ENCODE results near the gene KLK7.

Gene KLK7

GRCh38 chr19:51030631-51031030, 46.9 kb upstream of the KLK7 start:
- H3K4me1 ChIP-seq (ENCODE audit: insufficient read depth, low read length, poor library complexity, severe bottlenecking), result no peaks in the 10 kb centered on the region
- H3K27me3 ChIP-seq (ENCODE audit: insufficient read depth, low read length, poor library complexity, severe bottlenecking), result no peaks in the 10 kb centered on the region
- H2AFZ ChIP-seq (ENCODE audit: low read length), result no peak overlapping the region
- no peaks in the 10 kb centered on the region for H4K20me1 ChIP-seq (ENCODE audit: insufficient read depth, low read length, poor library complexity, severe bottlenecking)
- H3K36me3 ChIP-seq (ENCODE audit: insufficient read depth, low read length), result no peaks in the 10 kb centered on the region
- no peak overlapping the region for H3K4me2 ChIP-seq (ENCODE audit: low read depth, low read length, poor library complexity, severe bottlenecking)
- H3K79me2 ChIP-seq (ENCODE audit: insufficient read depth, low read length), result no peaks in the 10 kb centered on the region
- H3K9ac ChIP-seq (ENCODE audit: low read depth, low read length, poor library complexity, severe bottlenecking), result no peak overlapping the region
- no peaks in the 10 kb centered on the region; the same call in 1 of the 2 replicates for H3K9me3 ChIP-seq (ENCODE audit: insufficient read depth, low read depth, low read length)
- H3K4me3 ChIP-seq (ENCODE audit: low read length, poor library complexity, severe bottlenecking), result no peak overlapping the region
- H3K9me2 ChIP-seq (replicated peaks; ENCODE audit: low read depth, low read length), result no peaks in the 10 kb centered on the region
- no peaks in the 10 kb centered on the region for H3F3A ChIP-seq (ENCODE audit: low read depth)
- TF ChIP-seq, protein P1, sequence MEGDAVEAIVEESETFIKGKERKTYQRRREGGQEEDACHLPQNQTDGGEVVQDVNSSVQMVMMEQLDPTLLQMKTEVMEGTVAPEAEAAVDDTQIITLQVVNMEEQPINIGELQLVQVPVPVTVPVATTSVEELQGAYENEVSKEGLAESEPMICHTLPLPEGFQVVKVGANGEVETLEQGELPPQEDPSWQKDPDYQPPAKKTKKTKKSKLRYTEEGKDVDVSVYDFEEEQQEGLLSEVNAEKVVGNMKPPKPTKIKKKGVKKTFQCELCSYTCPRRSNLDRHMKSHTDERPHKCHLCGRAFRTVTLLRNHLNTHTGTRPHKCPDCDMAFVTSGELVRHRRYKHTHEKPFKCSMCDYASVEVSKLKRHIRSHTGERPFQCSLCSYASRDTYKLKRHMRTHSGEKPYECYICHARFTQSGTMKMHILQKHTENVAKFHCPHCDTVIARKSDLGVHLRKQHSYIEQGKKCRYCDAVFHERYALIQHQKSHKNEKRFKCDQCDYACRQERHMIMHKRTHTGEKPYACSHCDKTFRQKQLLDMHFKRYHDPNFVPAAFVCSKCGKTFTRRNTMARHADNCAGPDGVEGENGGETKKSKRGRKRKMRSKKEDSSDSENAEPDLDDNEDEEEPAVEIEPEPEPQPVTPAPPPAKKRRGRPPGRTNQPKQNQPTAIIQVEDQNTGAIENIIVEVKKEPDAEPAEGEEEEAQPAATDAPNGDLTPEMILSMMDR (conservative IDR thresholded peaks at IDR 0.05; ENCODE audit: low read length), result no peak
- no peak for TF ChIP-seq EZH2phosphoT487 (IDR thresholded peaks at IDR 0.05; ENCODE audit: borderline replicate concordance)

DNA sequence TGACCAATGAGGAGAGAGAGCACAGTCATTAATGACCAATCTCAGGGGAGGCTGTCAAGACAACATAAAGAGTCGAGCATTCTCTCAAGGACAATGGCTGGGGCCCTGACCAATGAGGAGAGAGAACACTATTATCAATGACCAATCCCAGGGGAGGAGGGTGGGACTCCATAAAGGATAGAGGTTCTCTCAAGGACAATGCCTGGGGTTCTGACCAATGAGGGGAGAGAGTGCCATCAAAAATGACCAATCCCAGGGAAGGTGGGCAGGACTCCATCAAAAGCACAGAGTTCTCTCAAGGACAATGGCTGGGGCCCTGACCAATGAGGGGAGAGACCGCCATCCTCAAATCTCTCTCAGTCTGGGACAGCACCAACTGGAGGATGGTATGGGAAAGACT, 46.0 kb upstream of the KLK7 start:
- no peaks in the 10 kb centered on the region for H3K4me1 ChIP-seq (ENCODE audit: insufficient read depth, low read length, poor library complexity, severe bottlenecking)
- H4K20me1 ChIP-seq (ENCODE audit: insufficient read depth, low read length, poor library complexity, severe bottlenecking), result no peaks in the 10 kb centered on the region
- TF ChIP-seq, protein P1 (conservative IDR thresholded peaks at IDR 0.05; ENCODE audit: low read length), result no peak
- TF ChIP-seq EZH2phosphoT487 (IDR thresholded peaks at IDR 0.05; ENCODE audit: borderline replicate concordance), result no peak
- no peak overlapping the region for H3K4me3 ChIP-seq (ENCODE audit: low read length, poor library complexity, severe bottlenecking)
- no peaks in the 10 kb centered on the region for H3K79me2 ChIP-seq (ENCODE audit: insufficient read depth, low read length)
- no peaks in the 10 kb centered on the region for H3K36me3 ChIP-seq (ENCODE audit: insufficient read depth, low read length)
- no peaks in the 10 kb centered on the region for H3F3A ChIP-seq (ENCODE audit: low read depth)
- no peak overlapping the region for H3K4me2 ChIP-seq (ENCODE audit: low read depth, low read length, poor library complexity, severe bottlenecking)
- no peaks in the 10 kb centered on the region for H3K27me3 ChIP-seq (ENCODE audit: insufficient read depth, low read length, poor library complexity, severe bottlenecking)
- no peaks in the 10 kb centered on the region for H3K9me2 ChIP-seq (replicated peaks; ENCODE audit: low read depth, low read length)
- no peaks in the 10 kb centered on the region; the same call in 1 of the 2 replicates for H3K9me3 ChIP-seq (ENCODE audit: insufficient read depth, low read depth, low read length)
- no peak overlapping the region for H2AFZ ChIP-seq (ENCODE audit: low read length)
- no peak overlapping the region for H3K9ac ChIP-seq (ENCODE audit: low read depth, low read length, poor library complexity, severe bottlenecking)

DNA sequence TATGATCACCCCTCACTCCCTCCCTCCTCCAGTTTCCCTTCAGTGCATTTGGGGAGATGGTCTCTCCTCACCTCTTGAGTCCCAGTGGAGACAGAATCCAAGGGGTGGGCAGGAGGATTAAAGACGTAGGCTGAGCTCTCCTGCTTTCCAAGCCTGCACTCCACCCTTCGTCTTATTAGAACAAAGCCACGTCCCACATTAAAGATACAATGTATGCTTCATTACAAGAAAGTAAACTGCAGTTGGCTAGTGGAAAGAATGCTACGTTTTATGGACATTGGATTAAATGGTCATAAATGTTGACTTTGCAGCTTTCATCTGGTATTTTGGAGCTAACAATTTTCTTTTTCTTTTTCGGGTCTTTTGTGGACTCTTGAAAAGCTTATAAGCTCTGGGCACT, 44.2 kb upstream of the KLK7 start:
- H3K4me1 ChIP-seq (ENCODE audit: insufficient read depth, low read length, poor library complexity, severe bottlenecking), result no peaks in the 10 kb centered on the region
- H3K9me2 ChIP-seq (replicated peaks; ENCODE audit: low read depth, low read length), result no peaks in the 10 kb centered on the region
- no peaks in the 10 kb centered on the region; the same call in 1 of the 2 replicates for H3K9me3 ChIP-seq (ENCODE audit: insufficient read depth, low read depth, low read length)
- no peaks in the 10 kb centered on the region for H3K27me3 ChIP-seq (ENCODE audit: insufficient read depth, low read length, poor library complexity, severe bottlenecking)
- H3K4me2 ChIP-seq (ENCODE audit: low read depth, low read length, poor library complexity, severe bottlenecking), result no peak overlapping the region
- H3K4me3 ChIP-seq (ENCODE audit: low read length, poor library complexity, severe bottlenecking), result no peak overlapping the region
- H3K79me2 ChIP-seq (ENCODE audit: insufficient read depth, low read length), result no peaks in the 10 kb centered on the region
- H3K9ac ChIP-seq (ENCODE audit: low read depth, low read length, poor library complexity, severe bottlenecking), result no peak overlapping the region
- no peaks in the 10 kb centered on the region for H4K20me1 ChIP-seq (ENCODE audit: insufficient read depth, low read length, poor library complexity, severe bottlenecking)
- no peak overlapping the region for H2AFZ ChIP-seq (ENCODE audit: low read length)
- H3F3A ChIP-seq (ENCODE audit: low read depth), result no peaks in the 10 kb centered on the region
- no peaks in the 10 kb centered on the region for H3K36me3 ChIP-seq (ENCODE audit: insufficient read depth, low read length)
- no peak for TF ChIP-seq EZH2phosphoT487 (IDR thresholded peaks at IDR 0.05; ENCODE audit: borderline replicate concordance)
- TF ChIP-seq, protein P1 (conservative IDR thresholded peaks at IDR 0.05; ENCODE audit: low read length), result no peak

Data from Loucy (cell line).